Retinal pigment epithelial cell (primary cell): ENCODE measurements around the gene CDK14.

Source experiments
- DNase-seq: peaks from one replicate; pipeline ENCODE4 v3.0.0-alpha.2; 2010; ENCODE audit warnings: low read depth
- H3K4me3 ChIP-seq: 2 replicates; pipeline ENCODE4 v1.5.1; 2011; ENCODE audit warnings: mild to moderate bottlenecking, low read length, control low read depth, moderate library complexity
- CTCF ChIP-seq: conservative IDR thresholded peaks from 2 replicates; pipeline ENCODE4 v1.5.1; 2011; ENCODE audit warnings: low read depth, low read length, control low read depth, inconsistent platforms

The CDK14 gene

GRCh38 chr7:90931986-90932916, 336.1 kb downstream of the CDK14 start:
- no peak for TF ChIP-seq CTCF
- DNase-seq: no peak
- H3K4me3 ChIP-seq: no peak overlapping the region

- no peak for TF ChIP-seq CTCF
- DNase-seq: no peak
- H3K4me3 ChIP-seq: no peak overlapping the region
Observed at GRCh38 chr7:90933041-90933440, 336.9 kb downstream of the CDK14 start.

GRCh38 chr7:90933984-90934383, 337.9 kb downstream of the CDK14 start:
- H3K4me3 ChIP-seq: no peak overlapping the region
- no peak for TF ChIP-seq CTCF
- no peak for DNase-seq

- DNase-seq: no peak
- TF ChIP-seq CTCF: no peak
- no peak overlapping the region for H3K4me3 ChIP-seq
Observed at GRCh38 chr7:90938371-90938770, 342.2 kb downstream of the CDK14 start.

- DNase-seq: no peak
- TF ChIP-seq CTCF: no peak
- no peak overlapping the region for H3K4me3 ChIP-seq
Observed at GRCh38 chr7:90939666-90940065, 343.5 kb downstream of the CDK14 start.

GRCh38 chr7:90944021-90944420, 347.9 kb downstream of the CDK14 start:
- DNase-seq: no peak

More at GRCh38 chr7:90944021-90944420, 347.9 kb downstream of the CDK14 start:
- no peak overlapping the region for H3K4me3 ChIP-seq
- TF ChIP-seq CTCF: no peak
